ENCODE measurements around the gene TRERF1.

GRCh38 chr6:42321976-42322375, 129.8 kb downstream of the TRERF1 start:
- TF ChIP-seq CTCF (IDR thresholded peaks at IDR 0.05; ENCODE audit: insufficient read depth, low read length, poor library complexity, severe bottlenecking) (no peak), EZH2phosphoT487 (conservative IDR thresholded peaks at IDR 0.05; ENCODE audit: low read length) (no peak)
